ENCODE data around the gene RGS6. TPM values are rescaled to one million over a fixed set of nuclear protein-coding genes. Genes with fewer than 3 reads are reported as not detected.

The RGS6 gene
- total RNA-seq, 4 donors from 2014 or later = 0.46 to 3.7 (median 1.6) TPM

GRCh38 chr14:72554401-72554800 is 622.2 kb downstream of the RGS6 start:
- ATAC-seq (no peak), DNase-seq (no peak)
- Histone ChIP-seq H3K4me1 (peaks cover 11 to 13% of the 10 kb centered on the region in 2 donors), H3K27me3 (no peaks in the 10 kb centered on the region), H3K4me3 (no peak overlapping the region), H3K9me3 (no peaks in the 10 kb centered on the region), H3K36me3 (no peaks in the 10 kb centered on the region), H3K27ac (no peak overlapping the region)
- TF ChIP-seq CTCF (IDR thresholded peaks at IDR 0.05 in 4 of 5, conservative IDR thresholded peaks at IDR 0.05 in 1 of 5) = no peak
- TF ChIP-seq POLR2A (IDR thresholded peaks at IDR 0.05) = no peak
- intact Hi-C loops (cut with DNase I; ENCODE audit: low total_unique reads) = loop anchor here (5.0 kb wide), 1 partner anchor 78 kb away; no protein-coding TSS in a partner anchor
- in situ Hi-C loops (cut with MboI; ENCODE audit: low sequenced_read_pairs in 4 of 4) = no loop called here

GRCh38 chr14:72554994-72555608 is 622.9 kb downstream of the RGS6 start:
- no peak for DNase-seq
- H3K36me3 ChIP-seq = no peaks in the 10 kb centered on the region
- intact Hi-C loops (cut with DNase I; ENCODE audit: low total_unique reads) (loop anchor here (5.0 kb wide), 1 partner anchor 77 kb away; no protein-coding TSS in a partner anchor), in situ Hi-C loops (cut with MboI; ENCODE audit: low sequenced_read_pairs in 4 of 4) (no loop called here)
- peaks cover 15 to 20% of the 10 kb centered on the region in 2 donors for H3K4me1 ChIP-seq
- no peak overlapping the region for H3K4me3 ChIP-seq
- no peaks in the 10 kb centered on the region for H3K27me3 ChIP-seq
- no peak overlapping the region for H3K27ac ChIP-seq
- no peaks in the 10 kb centered on the region for H3K9me3 ChIP-seq
- no peak for ATAC-seq
- no peak for TF ChIP-seq POLR2A (IDR thresholded peaks at IDR 0.05)
- peak in 1 of 5 experiments; percentile 16 for TF ChIP-seq CTCF (IDR thresholded peaks at IDR 0.05 in 4 of 5, conservative IDR thresholded peaks at IDR 0.05 in 1 of 5)

DNA sequence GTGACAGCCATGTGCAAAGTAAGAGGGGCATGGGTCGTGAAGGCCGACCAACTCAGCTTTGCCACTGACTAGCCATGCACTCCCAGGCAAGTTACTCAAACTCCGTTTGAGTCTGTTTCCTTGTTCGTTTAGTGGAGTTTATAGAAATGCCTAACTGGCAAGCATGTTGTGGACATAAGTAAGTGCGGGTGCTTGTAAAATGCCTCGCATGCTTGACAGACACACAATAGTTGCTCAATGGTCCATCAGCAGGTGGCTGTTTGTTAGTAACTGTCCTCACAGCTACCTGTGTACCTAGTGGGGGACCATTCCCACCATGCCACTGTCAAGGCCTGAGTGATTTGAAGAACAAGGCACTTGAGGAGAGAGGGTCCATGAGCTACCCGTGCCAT is 623.4 kb downstream of the RGS6 start:
- H3K27ac ChIP-seq = no peak overlapping the region
- ATAC-seq = no peak
- H3K9me3 ChIP-seq = no peaks in the 10 kb centered on the region
- intact Hi-C loops (cut with DNase I; ENCODE audit: low total_unique reads) = no loop called here
- H3K4me3 ChIP-seq = no peak overlapping the region
- peaks cover 18 to 23% of the 10 kb centered on the region in 2 donors for H3K4me1 ChIP-seq
- in situ Hi-C loops (cut with MboI; ENCODE audit: low sequenced_read_pairs in 4 of 4) = no loop called here
- H3K36me3 ChIP-seq = no peaks in the 10 kb centered on the region
- DNase-seq = no peak
- TF ChIP-seq POLR2A (IDR thresholded peaks at IDR 0.05) (no peak), CTCF (IDR thresholded peaks at IDR 0.05 in 4 of 5, conservative IDR thresholded peaks at IDR 0.05 in 1 of 5) (no peak)
- no peaks in the 10 kb centered on the region for H3K27me3 ChIP-seq

- in situ Hi-C loops (cut with MboI; ENCODE audit: low sequenced_read_pairs in 4 of 4) (no loop called here), intact Hi-C loops (cut with DNase I; ENCODE audit: low total_unique reads) (no loop called here)
- Histone ChIP-seq H3K4me3 (no peak overlapping the region), H3K4me1 (peaks cover 18 to 23% of the 10 kb centered on the region in 2 donors), H3K36me3 (no peaks in the 10 kb centered on the region), H3K9me3 (no peaks in the 10 kb centered on the region), H3K27me3 (no peaks in the 10 kb centered on the region), H3K27ac (no peak overlapping the region)
- ATAC-seq (no peak), DNase-seq (no peak)
- no peak for TF ChIP-seq POLR2A (IDR thresholded peaks at IDR 0.05)
- TF ChIP-seq CTCF (IDR thresholded peaks at IDR 0.05 in 4 of 5, conservative IDR thresholded peaks at IDR 0.05 in 1 of 5) = no peak
Observed at GRCh38 chr14:72557671-72558070, 625.4 kb downstream of the RGS6 start.

DNA sequence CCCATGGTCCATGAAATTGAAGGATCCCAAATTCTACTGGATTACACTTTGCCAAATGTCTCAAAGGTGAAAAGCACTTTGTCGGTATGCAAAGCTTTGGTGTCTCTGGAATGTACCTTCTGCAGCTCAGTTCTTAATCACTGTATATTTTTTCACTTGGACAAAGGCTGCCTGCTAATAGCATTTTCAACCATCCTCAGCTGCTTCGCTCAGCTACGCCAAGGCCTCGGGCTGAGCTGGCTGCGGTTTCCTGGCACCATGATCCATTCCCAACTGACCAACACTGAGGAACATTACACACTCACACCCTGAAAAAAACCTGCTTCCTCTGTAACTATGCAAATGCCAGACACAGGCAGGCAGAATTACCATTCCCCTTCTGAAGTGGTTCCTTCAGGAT is 626.5 kb downstream of the RGS6 start:
- in situ Hi-C loops (cut with MboI; ENCODE audit: low sequenced_read_pairs in 4 of 4) (no loop called here), intact Hi-C loops (cut with DNase I; ENCODE audit: low total_unique reads) (no loop called here)
- Histone ChIP-seq H3K4me1 (peaks cover 22 to 29% of the 10 kb centered on the region in 2 donors), H3K9me3 (no peaks in the 10 kb centered on the region), H3K4me3 (no peak overlapping the region), H3K27me3 (no peaks in the 10 kb centered on the region), H3K27ac (peak overlapping the region; percentile 9 to 44 (median 18)), H3K36me3 (no peaks in the 10 kb centered on the region)
- DNase-seq (no peak), ATAC-seq (peak; percentile 52 to 54)
- TF ChIP-seq POLR2A (IDR thresholded peaks at IDR 0.05) = no peak
- no peak for TF ChIP-seq CTCF (IDR thresholded peaks at IDR 0.05 in 4 of 5, conservative IDR thresholded peaks at IDR 0.05 in 1 of 5)

Data from gastrocnemius medialis (tissue), 4 donors.